ENCODE data around the gene PARD3.
"Not testable (repeated sequence)": the region's sequence is repeated elsewhere in the genome, so short reads cannot be mapped to it uniquely, and the experiment has no call there.

PARD3 gene

DNA sequence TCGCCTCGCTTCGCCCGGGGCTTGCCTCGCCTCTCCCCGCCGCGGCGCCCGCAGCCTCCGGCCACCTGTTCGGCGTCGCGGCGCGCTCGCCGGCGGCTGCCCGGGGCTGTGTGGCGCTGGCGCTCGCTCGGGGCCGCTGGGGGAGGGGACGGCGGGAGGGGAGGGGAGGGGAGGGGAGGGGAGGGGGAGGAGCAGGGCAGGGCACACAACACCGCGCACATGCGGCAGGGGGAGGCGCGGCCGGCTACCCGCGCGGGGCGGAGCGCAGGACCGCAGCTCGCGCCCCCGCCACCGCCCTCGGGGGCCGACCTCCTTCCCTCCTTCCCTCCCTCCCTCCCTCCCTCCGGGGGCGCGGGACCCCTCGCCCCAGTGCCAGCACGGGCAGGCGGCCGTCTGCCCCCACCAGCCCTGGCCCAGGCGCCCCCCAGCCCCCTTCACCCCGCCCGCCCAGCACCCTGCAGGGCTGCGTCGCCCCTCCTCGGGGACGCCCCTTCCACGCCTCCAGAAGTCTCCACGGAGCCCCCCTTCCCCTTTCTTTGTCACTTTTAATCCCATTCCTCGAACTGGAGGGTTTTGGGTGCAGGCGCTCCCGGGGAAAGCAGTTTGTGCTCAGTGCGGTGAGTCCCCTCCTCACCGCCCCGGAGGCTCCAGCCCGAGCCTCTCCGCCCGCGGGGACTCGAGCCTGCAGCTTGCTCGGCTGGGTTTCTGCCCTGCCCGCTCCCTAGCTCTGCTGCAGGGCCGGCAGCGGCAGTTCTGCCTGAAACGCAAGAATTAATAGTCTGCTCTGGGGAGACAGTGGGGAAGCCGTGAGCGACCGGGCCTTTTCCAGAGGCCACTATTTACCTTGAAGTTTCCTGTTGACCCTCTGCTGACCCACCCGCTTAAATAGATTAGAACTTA, at the start of gene PARD3:
PARD3 (minus strand) TSS at position 112 of the 900 bp plus-strand sequence. CDS start 301 bp downstream, outside the sequence.
- Mint-ChIP-seq H3K36me3 (ENCODE audit: low read depth) (no peaks in the 10 kb centered on the region), H3K27me3 (peaks cover 57% of the 10 kb centered on the region), H3K27ac (peak within 1 kb of the TSS; percentile 22), H3K9me3 (no peaks in the 10 kb centered on the region), H3K4me3 (peak within 1 kb of the TSS; percentile 42), H3K4me1 (peaks cover 12% of the 10 kb centered on the region)
- ATAC-seq: peak; percentile 45
- peak; percentile 16 for DNase-seq

DNA sequence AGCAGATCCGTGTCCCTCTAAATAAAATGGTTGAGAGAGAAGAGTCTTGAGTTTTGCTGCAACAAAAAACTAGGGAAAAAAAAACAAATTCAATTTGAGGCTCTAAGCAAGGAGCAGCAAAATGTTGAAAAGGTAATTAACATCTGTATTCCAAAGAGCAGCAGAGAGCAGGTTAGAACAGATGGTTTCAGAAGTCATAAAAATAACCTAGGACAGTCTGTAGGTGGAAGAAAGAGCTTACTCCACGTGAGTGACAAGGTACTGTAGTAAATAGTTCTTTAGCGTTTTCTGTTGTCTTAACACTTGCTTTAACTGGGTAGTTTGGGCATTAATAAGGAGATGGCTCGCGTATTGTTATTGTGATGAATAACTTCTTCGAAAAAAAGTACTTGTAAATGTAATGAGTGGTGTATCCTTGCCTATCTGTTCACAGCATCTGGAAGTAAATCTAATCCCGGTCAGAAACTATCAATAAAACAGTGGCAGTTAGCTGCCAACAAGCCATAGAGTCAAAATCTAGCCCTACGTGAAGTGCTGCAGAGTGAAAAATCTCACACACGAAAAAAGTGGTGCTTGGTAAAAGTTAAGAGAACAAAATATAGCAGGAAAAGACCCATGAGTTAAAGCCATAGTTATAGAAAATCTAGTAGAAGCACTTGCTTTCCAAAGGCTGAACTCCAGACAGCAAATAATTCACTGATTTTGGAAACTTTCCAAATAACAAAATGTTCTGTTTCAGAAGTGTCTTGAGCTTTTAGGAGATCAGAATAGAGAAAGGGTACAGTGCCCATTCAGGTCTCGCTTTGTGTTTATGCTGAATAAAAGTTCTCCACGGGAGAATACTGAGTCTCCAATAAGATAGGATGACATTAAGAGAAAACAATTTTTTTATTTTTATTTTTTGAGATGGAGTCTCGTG, 49.3 kb upstream of the PARD3 start:
- DNase-seq (no peak), ATAC-seq (no peak)
- no peak overlapping the region for H3K4me3 Mint-ChIP-seq
- no peaks in the 10 kb centered on the region for H3K4me1 Mint-ChIP-seq
- H3K9me3 Mint-ChIP-seq: no peaks in the 10 kb centered on the region
- no peaks in the 10 kb centered on the region for H3K36me3 Mint-ChIP-seq (ENCODE audit: low read depth)
- H3K27me3 Mint-ChIP-seq: peaks cover 8% of the 10 kb centered on the region
- no peak overlapping the region for H3K27ac Mint-ChIP-seq

DNA sequence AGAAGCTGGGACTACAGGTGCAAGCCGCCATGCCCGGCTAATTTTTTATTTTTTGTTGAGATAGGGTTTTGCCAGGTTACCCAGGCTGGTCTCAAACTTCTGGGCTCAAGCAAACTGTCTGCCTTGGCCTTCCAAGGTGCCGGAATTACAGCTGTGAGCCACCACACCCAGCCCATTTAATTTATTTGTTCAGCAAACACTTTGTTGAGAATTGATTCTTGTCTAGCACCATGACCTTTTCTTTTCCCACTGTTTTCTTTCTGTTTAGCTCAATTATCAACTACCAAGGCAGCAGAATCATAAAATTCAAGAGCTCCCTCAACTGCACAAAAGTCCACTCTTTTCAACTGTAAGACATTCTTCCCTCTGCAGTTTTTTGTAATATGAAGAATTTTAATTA, 47.8 kb upstream of the PARD3 start:
- H3K27ac Mint-ChIP-seq: no peak overlapping the region
- H3K9me3 Mint-ChIP-seq: no peaks in the 10 kb centered on the region
- H3K4me3 Mint-ChIP-seq: no peak overlapping the region
- no peaks in the 10 kb centered on the region for H3K4me1 Mint-ChIP-seq
- no peaks in the 10 kb centered on the region for H3K36me3 Mint-ChIP-seq (ENCODE audit: low read depth)
- DNase-seq (no peak), ATAC-seq (no peak)
- H3K27me3 Mint-ChIP-seq: peaks cover 5% of the 10 kb centered on the region

DNA sequence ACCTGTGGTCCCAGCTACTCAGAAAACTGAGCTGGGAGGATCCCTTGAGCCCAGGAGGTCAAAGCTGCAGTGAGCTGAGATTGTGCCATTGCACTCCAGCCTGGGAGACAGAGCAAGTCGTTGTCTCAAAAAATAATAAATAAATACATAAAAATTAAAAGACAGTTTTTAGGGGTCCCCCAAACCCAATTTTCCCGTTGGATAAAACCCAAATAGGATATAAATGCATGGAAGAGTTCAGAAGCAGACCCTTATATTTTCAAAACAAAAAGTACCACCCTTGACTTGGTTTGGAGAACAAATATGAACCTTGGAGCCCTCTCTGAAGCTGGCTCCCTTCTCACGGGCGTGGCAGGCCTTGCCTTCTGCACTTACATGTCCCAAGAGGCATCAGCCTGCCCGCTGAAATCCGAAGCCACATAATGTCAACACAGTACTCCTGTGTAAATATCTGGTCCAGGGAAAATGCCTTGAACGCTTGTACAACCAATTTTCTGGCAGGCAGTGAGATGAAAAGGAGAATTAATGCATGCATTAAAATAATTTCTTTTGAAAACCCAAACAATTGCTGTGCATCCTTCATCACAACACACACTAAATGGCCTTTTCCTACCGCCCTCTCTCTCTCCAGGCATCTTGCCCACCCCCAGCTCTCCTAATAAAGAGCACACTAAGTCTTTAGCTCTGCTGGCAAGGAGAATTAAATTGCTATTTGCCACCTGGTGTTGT, 46.4 kb upstream of the PARD3 start:
- H3K27ac Mint-ChIP-seq: no peak overlapping the region
- H3K36me3 Mint-ChIP-seq (ENCODE audit: low read depth): no peaks in the 10 kb centered on the region
- no peak for ATAC-seq
- no peak overlapping the region for H3K4me3 Mint-ChIP-seq
- H3K4me1 Mint-ChIP-seq: no peaks in the 10 kb centered on the region
- DNase-seq: no peak
- peaks cover 5% of the 10 kb centered on the region for H3K27me3 Mint-ChIP-seq
- no peaks in the 10 kb centered on the region for H3K9me3 Mint-ChIP-seq

DNA sequence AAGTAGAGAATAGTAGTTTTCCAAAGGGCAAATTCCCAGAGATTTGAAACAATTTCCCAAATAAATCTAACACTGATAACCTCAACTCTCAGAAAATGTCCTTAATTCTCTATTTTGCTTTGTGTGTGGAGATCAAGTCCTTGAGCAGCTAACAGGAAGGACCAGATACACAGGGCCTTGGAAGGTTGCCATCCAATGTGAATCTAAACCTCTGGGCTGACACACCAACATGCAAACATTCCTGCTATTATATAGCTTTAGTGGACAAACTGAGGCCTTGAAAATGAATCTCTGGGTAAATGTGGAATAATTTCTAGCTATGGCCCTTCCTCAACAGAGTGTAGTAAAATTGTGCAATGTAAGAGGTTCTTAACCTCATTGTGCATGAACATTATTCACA, 44.1 kb upstream of the PARD3 start:
- H3K9me3 Mint-ChIP-seq: no peaks in the 10 kb centered on the region
- H3K27ac Mint-ChIP-seq: no peak overlapping the region
- no peak overlapping the region for H3K4me3 Mint-ChIP-seq
- H3K4me1 Mint-ChIP-seq: no peaks in the 10 kb centered on the region
- no peaks in the 10 kb centered on the region for H3K36me3 Mint-ChIP-seq (ENCODE audit: low read depth)
- DNase-seq: no peak
- peaks cover 3% of the 10 kb centered on the region for H3K27me3 Mint-ChIP-seq
- ATAC-seq: no peak

DNA sequence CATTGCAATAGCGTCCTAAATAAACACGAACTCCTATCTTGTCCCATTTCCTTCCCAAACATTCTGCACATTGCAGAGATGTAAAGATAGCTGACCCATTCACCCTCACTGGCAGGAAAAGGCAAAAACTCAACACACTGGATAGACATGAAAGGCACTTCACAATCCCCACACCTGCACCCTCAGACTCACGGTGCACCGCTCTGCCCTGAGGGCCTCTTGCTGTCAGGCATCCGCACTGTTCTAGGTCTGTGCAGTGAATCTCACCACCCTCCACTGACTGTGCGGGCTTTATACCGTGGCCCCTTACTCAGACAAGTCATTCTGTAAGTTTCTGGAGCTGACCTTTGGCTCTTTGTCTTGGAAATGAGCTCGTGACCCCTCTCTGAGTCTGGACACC, 42.9 kb upstream of the PARD3 start:
- ATAC-seq (no peak), DNase-seq (no peak)
- H3K4me1 Mint-ChIP-seq: no peaks in the 10 kb centered on the region
- H3K9me3 Mint-ChIP-seq: no peaks in the 10 kb centered on the region
- H3K36me3 Mint-ChIP-seq (ENCODE audit: low read depth): no peaks in the 10 kb centered on the region
- H3K27me3 Mint-ChIP-seq: peaks cover 3% of the 10 kb centered on the region
- no peak overlapping the region for H3K27ac Mint-ChIP-seq
- no peak overlapping the region for H3K4me3 Mint-ChIP-seq

DNA sequence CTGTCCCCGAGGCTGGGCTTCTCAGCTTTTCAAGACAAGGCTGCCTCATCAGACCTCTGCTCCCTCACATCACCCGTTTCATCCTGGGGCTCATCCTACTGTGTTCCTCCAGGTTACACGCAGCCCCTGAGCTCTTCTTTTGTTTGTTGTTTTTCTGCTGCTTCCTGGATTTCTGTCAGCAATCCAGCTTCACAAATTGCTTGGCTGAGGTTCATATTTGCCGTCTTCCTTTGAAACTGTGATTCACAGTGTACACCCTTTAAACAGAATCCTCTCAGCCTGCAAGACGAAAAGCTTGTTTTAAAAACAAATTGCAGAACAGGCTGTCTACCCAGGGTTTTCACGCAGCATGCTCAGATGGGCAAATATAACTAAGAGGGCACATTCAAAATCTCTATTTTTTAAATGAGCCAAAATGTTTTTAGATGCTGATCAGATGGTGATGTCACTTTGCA, 39.1 kb upstream of the PARD3 start:
- Mint-ChIP-seq H3K9me3 (no peaks in the 10 kb centered on the region), H3K27me3 (peaks cover 3% of the 10 kb centered on the region), H3K27ac (no peak overlapping the region), H3K4me3 (no peak overlapping the region), H3K4me1 (no peaks in the 10 kb centered on the region), H3K36me3 (ENCODE audit: low read depth) (no peaks in the 10 kb centered on the region)
- DNase-seq: no peak
- ATAC-seq: no peak

DNA sequence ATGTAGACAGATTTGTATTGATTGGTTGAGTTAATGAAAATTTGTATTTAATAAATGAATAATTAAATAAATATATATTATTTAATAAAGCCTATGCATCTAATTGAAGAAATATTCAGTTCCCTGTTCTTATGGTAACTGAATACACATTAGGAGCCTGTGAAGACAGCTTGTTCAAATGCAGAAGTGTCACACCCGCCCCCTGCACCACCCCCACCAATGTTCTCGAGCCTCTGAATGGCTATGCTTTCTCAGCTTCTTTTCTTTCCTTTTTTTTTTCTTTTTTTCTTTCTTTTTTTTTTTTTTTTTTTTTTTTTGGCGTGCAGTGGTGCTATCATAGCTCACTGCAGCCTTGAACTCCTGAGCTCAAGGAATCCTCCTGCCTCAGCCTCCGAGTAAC, 38.3 kb upstream of the PARD3 start:
- DNase-seq (no peak), ATAC-seq (no peak)
- Mint-ChIP-seq H3K9me3 (no peaks in the 10 kb centered on the region), H3K27me3 (peaks cover 3% of the 10 kb centered on the region), H3K27ac (no peak overlapping the region), H3K4me1 (no peaks in the 10 kb centered on the region), H3K4me3 (no peak overlapping the region), H3K36me3 (ENCODE audit: low read depth) (no peaks in the 10 kb centered on the region)

DNA sequence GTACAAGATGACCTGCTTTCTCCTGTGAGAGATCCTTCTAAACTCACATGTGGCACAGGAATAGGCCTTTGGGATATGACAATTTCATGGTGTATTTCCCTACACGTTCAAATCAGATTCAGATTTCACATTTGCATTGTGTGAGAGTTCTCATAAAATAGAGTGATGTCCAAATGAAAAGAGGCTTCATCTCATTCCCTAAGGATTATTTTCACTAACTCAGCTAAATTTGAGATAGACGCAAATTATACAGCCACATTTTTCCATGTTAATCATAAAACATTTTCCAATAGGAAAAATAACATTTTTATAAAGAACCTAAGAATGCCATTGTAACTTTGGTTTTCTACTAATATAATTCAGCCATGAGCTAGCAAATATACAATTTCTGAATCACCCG, 35.5 kb upstream of the PARD3 start:
- H3K27ac Mint-ChIP-seq: no peak overlapping the region
- no peak overlapping the region for H3K4me3 Mint-ChIP-seq
- H3K4me1 Mint-ChIP-seq: no peaks in the 10 kb centered on the region
- no peaks in the 10 kb centered on the region for H3K36me3 Mint-ChIP-seq (ENCODE audit: low read depth)
- no peak for ATAC-seq
- no peaks in the 10 kb centered on the region for H3K9me3 Mint-ChIP-seq
- no peak for DNase-seq
- H3K27me3 Mint-ChIP-seq: no peaks in the 10 kb centered on the region

DNA sequence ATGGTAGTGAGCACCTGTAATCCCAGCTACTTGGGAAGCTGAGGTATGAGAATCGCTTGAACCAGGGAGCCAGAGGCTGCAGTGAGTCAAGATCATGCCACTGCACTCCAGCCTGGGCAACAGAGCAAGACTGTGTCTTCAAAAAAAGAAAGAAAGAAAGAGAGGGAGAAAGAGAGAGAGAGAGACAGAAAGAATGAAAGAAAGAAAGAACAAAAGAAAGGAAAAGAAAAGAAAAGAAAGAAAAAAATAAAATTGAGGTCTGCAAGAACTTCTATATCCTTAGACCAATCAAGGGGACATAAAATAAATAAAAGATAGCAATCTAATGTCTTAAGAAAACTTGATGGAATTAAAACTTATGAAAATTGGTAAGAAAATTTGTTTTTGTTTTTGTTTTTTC, 34.9 kb upstream of the PARD3 start:
- Mint-ChIP-seq H3K4me1 (no peaks in the 10 kb centered on the region), H3K27ac (no peak overlapping the region), H3K9me3 (no peaks in the 10 kb centered on the region), H3K36me3 (ENCODE audit: low read depth) (no peaks in the 10 kb centered on the region), H3K4me3 (no peak overlapping the region), H3K27me3 (no peaks in the 10 kb centered on the region)
- no peak for DNase-seq
- ATAC-seq: no peak

DNA sequence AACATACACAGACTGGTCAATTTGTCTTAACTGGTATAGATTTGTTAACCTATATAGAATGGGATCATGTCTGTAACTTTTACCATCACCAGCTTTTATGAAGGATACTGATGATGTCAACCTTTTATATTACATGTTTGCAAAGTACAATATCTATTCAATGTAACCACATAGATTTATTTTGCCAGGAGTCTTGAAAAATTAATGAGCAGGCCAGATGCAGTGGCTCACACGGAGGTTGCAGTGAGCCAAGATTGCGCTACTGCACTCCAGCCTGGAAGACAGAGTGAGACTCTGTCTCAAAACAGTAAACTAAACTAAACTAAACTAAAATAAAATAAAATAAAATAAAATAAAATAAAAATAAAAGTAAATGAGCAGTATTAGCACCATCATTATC, 30.0 kb upstream of the PARD3 start:
- no peaks in the 10 kb centered on the region for H3K9me3 Mint-ChIP-seq
- no peak for ATAC-seq
- H3K4me3 Mint-ChIP-seq: no peak overlapping the region
- H3K36me3 Mint-ChIP-seq (ENCODE audit: low read depth): no peaks in the 10 kb centered on the region
- no peaks in the 10 kb centered on the region for H3K4me1 Mint-ChIP-seq
- no peak for DNase-seq
- no peak overlapping the region for H3K27ac Mint-ChIP-seq
- peaks cover 4% of the 10 kb centered on the region for H3K27me3 Mint-ChIP-seq

DNA sequence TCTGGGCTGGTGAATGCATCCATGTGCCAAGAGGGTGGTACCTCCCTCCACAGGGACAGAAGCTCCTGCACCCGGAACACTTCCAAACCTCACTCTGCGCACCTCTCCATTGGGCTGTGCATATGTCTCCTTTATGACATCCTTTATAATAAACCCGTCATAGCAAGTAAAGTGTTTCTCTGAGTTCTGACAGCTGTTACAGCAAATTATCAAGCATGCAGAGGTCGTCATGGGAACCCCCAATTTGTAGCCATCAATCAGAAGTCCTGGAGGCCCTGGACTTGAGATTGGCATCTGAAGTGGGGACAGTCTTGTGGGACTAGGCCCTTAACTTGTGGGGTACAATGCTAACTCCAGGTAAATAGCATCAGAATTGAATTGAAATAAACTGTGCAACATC, 29.4 kb upstream of the PARD3 start:
- Mint-ChIP-seq H3K4me1 (no peaks in the 10 kb centered on the region), H3K4me3 (no peak overlapping the region), H3K36me3 (ENCODE audit: low read depth) (no peaks in the 10 kb centered on the region), H3K27me3 (peaks cover 4% of the 10 kb centered on the region), H3K9me3 (no peaks in the 10 kb centered on the region), H3K27ac (no peak overlapping the region)
- ATAC-seq (no peak), DNase-seq (no peak)

DNA sequence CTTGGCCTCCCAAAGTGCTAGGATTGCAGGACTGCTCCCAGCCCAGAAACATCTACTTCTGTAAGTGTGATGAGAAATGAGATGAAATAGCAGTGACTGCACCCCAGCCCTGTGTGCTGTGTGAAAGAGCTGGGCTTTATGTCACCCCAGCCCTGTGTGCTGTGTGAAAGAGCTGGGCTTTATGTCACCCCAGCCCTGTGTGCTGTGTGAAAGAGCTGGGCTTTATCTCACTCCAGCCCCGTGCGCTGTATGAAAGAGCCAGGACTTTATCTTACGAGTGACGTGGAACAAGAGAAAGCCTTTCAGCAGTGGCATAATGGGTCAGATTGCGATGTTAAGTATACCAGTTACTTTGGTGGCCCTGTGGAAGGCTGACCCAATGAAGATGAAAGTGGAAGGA, 28.4 kb upstream of the PARD3 start:
- DNase-seq; H3K4me1 Mint-ChIP-seq; H3K36me3 Mint-ChIP-seq (ENCODE audit: low read depth); H3K9me3 Mint-ChIP-seq; H3K27me3 Mint-ChIP-seq; H3K27ac Mint-ChIP-seq; H3K4me3 Mint-ChIP-seq; ATAC-seq: not testable (repeated sequence)

DNA sequence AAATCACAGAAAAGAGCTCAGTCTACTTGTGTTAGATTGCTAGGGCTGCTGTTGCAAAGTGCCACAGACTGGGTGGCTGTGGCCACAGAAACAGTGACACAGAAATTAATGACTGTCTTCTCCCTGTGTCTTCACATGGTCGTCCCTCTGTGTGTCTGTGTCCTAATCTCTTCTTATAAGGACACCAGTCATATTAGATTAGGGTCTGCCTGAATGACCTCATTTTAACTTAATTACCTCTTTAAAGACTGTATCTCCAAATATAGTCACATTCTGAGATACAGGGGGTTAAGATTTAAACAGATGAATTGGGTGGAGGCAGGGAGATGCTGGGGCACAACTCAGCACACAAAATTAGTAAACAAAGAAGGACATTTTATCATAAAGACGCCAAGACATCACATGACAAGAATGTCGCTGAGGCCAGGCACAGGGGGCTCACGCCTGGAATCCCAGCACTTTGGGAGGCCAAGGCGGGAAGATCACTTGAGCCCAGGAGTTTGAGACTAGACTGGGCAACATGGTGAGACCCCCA, 23.3 kb upstream of the PARD3 start:
- DNase-seq (no peak), ATAC-seq (no peak)
- no peaks in the 10 kb centered on the region for H3K36me3 Mint-ChIP-seq (ENCODE audit: low read depth)
- H3K9me3 Mint-ChIP-seq: no peaks in the 10 kb centered on the region
- H3K27ac Mint-ChIP-seq: no peak overlapping the region
- peaks cover 6% of the 10 kb centered on the region for H3K27me3 Mint-ChIP-seq
- H3K4me3 Mint-ChIP-seq: no peak overlapping the region
- no peaks in the 10 kb centered on the region for H3K4me1 Mint-ChIP-seq
